Neural progenitor cell (in vitro differentiated cells): ENCODE measurements around the gene ARHGAP42.

Source experiments
- EZH2 ChIP-seq: fragments of 200-600 bp; sonication (generic); IDR thresholded peaks from 2 replicates; pipeline ENCODE4 v1.6.1; 2017; ENCODE audit warnings: antibody characterized with exemption, mild to moderate bottlenecking, moderate library complexity
- TF ChIP-seq, protein P1 (sequence below): fragments of 200-600 bp; sonication (generic); IDR thresholded peaks from 2 replicates; pipeline ENCODE4 v1.5.1; 2017; ENCODE audit warnings: antibody characterized with exemption, mild to moderate bottlenecking

DNA sequence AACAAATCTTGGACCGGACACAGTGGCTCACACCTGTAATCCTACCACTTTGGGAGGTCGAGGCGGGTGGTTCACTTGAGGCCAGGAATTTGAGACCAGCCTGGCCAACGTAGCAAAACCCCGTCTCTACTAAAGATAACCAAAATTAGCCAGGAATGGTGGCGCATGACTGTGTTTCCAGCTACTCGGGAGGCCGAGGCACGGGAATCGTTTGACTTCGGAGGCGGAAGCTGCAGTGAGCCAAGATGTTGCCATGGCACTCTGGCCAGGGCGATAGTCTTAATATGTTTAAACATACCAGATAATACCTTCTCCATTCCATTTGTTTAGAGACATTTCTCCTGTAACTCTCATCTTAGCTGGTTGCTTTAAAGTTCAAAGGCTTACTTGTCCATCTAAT lies 218.6 kb downstream of the ARHGAP42 start:
- TF ChIP-seq, protein P1, sequence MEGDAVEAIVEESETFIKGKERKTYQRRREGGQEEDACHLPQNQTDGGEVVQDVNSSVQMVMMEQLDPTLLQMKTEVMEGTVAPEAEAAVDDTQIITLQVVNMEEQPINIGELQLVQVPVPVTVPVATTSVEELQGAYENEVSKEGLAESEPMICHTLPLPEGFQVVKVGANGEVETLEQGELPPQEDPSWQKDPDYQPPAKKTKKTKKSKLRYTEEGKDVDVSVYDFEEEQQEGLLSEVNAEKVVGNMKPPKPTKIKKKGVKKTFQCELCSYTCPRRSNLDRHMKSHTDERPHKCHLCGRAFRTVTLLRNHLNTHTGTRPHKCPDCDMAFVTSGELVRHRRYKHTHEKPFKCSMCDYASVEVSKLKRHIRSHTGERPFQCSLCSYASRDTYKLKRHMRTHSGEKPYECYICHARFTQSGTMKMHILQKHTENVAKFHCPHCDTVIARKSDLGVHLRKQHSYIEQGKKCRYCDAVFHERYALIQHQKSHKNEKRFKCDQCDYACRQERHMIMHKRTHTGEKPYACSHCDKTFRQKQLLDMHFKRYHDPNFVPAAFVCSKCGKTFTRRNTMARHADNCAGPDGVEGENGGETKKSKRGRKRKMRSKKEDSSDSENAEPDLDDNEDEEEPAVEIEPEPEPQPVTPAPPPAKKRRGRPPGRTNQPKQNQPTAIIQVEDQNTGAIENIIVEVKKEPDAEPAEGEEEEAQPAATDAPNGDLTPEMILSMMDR: no peak
- TF ChIP-seq EZH2: no peak
